GM19467 (cell line): ENCODE measurements around the gene TJAP1.
"Not testable (repeated sequence)": the region's sequence is repeated elsewhere in the genome, so short reads cannot be mapped to it uniquely, and the experiment has no call there.

ENCODE experiments used
- ATAC-seq: cut with Tn5 transposase; IDR thresholded peaks from one replicate; pipeline ENCODE4 v1.9.1; 2021; ENCODE audit warnings: mild to moderate bottlenecking, moderate library complexity; ENCODE audit not compliant: unreplicated experiment

Gene TJAP1

GRCh38 chr6:43478008-43478372 is 620 bp downstream of the TJAP1 start:
- ATAC-seq: no peak

GRCh38 chr6:43481075-43481474 is 3.7 kb downstream of the TJAP1 start:
- ATAC-seq: no peak

- ATAC-seq: no peak
Measured at GRCh38 chr6:43481591-43482236, 4.3 kb downstream of the TJAP1 start.

- no peak for ATAC-seq
Measured at GRCh38 chr6:43488667-43489276, 11.4 kb downstream of the TJAP1 start.

- ATAC-seq: no peak
Measured at GRCh38 chr6:43489277-43490072, 12.1 kb downstream of the TJAP1 start.

- ATAC-seq: no peak
Measured at GRCh38 chr6:43490523-43490939, 13.2 kb downstream of the TJAP1 start.

- ATAC-seq: no peak
Measured at GRCh38 chr6:43491750-43492661, 14.6 kb downstream of the TJAP1 start.

- no peak for ATAC-seq
Measured at GRCh38 chr6:43492673-43493072, 15.3 kb downstream of the TJAP1 start.

GRCh38 chr6:43493230-43493629 is 15.9 kb downstream of the TJAP1 start:
- ATAC-seq: no peak

- no peak for ATAC-seq
Measured at GRCh38 chr6:43493833-43494232, 16.5 kb downstream of the TJAP1 start.

GRCh38 chr6:43494321-43494720 is 17.0 kb downstream of the TJAP1 start:
- no peak for ATAC-seq

- ATAC-seq: no peak
Measured at GRCh38 chr6:43494766-43495165, 17.4 kb downstream of the TJAP1 start.

- no peak for ATAC-seq
Measured at GRCh38 chr6:43495409-43495941, 18.1 kb downstream of the TJAP1 start.

- ATAC-seq: no peak
Measured at GRCh38 chr6:43496370-43497128, 19.2 kb downstream of the TJAP1 start.

- ATAC-seq: no peak
Measured at GRCh38 chr6:43497129-43497396, 19.7 kb downstream of the TJAP1 start.

GRCh38 chr6:43497689-43498088 is 20.3 kb downstream of the TJAP1 start:
- no peak for ATAC-seq

GRCh38 chr6:43498291-43498690 is 20.9 kb downstream of the TJAP1 start:
- not testable (repeated sequence) for ATAC-seq

GRCh38 chr6:43499028-43499815 is 21.9 kb downstream of the TJAP1 start:
- ATAC-seq: no peak

- ATAC-seq: no peak
Measured at GRCh38 chr6:43500921-43501320, 23.6 kb downstream of the TJAP1 start.

GRCh38 chr6:43502666-43503065 is 25.3 kb downstream of the TJAP1 start:
- no peak for ATAC-seq
